ENCODE measurements around the gene FTO.

FTO gene

GRCh38 chr16:54160252-54160860 is 456.4 kb downstream of the FTO start:
- no peaks in the 10 kb centered on the region for H3K9me3 ChIP-seq (ENCODE audit: low read depth, low read length)
- no peak overlapping the region for H3K9ac ChIP-seq (ENCODE audit: insufficient read length)
- H3K27ac ChIP-seq = no peak overlapping the region
- DNase-seq (ENCODE audit: low read depth, low spot score) = no peak
- no peaks in the 10 kb centered on the region for H3K36me3 ChIP-seq (ENCODE audit: insufficient read depth, low read length)
- H3K4me3 ChIP-seq = no peak overlapping the region
- TF ChIP-seq EZH2 (IDR thresholded peaks at IDR 0.05) (no peak), POLR2AphosphoS5 (IDR thresholded peaks at IDR 0.05; ENCODE audit: borderline replicate concordance, low read depth, low read length) (no peak), FOXP2 (optimal IDR thresholded peaks at IDR 0.05; ENCODE audit: control extremely low read depth, extremely low read length, insufficient read depth) (no peak)

GRCh38 chr16:54160939-54161897 is 457.3 kb downstream of the FTO start:
- DNase-seq (ENCODE audit: low read depth, low spot score) = no peak
- Histone ChIP-seq H3K9me3 (ENCODE audit: low read depth, low read length) (no peaks in the 10 kb centered on the region), H3K27ac (no peak overlapping the region), H3K9ac (ENCODE audit: insufficient read length) (no peak overlapping the region), H3K4me3 (no peak overlapping the region), H3K36me3 (ENCODE audit: insufficient read depth, low read length) (no peaks in the 10 kb centered on the region)
- TF ChIP-seq POLR2AphosphoS5 (IDR thresholded peaks at IDR 0.05; ENCODE audit: borderline replicate concordance, low read depth, low read length) (no peak), FOXP2 (optimal IDR thresholded peaks at IDR 0.05; ENCODE audit: control extremely low read depth, extremely low read length, insufficient read depth) (no peak), EZH2 (IDR thresholded peaks at IDR 0.05) (no peak)

- Histone ChIP-seq H3K9me3 (ENCODE audit: low read depth, low read length) (no peaks in the 10 kb centered on the region), H3K36me3 (ENCODE audit: insufficient read depth, low read length) (no peaks in the 10 kb centered on the region), H3K27ac (no peak overlapping the region), H3K9ac (ENCODE audit: insufficient read length) (no peak overlapping the region), H3K4me3 (no peak overlapping the region)
- no peak for DNase-seq (ENCODE audit: low read depth, low spot score)
- TF ChIP-seq EZH2 (IDR thresholded peaks at IDR 0.05) (no peak), POLR2AphosphoS5 (IDR thresholded peaks at IDR 0.05; ENCODE audit: borderline replicate concordance, low read depth, low read length) (no peak), FOXP2 (optimal IDR thresholded peaks at IDR 0.05; ENCODE audit: control extremely low read depth, extremely low read length, insufficient read depth) (no peak)
Measured at GRCh38 chr16:54163197-54163843, 459.4 kb downstream of the FTO start.

- TF ChIP-seq FOXP2 (optimal IDR thresholded peaks at IDR 0.05; ENCODE audit: control extremely low read depth, extremely low read length, insufficient read depth) (no peak), POLR2AphosphoS5 (IDR thresholded peaks at IDR 0.05; ENCODE audit: borderline replicate concordance, low read depth, low read length) (no peak), EZH2 (IDR thresholded peaks at IDR 0.05) (no peak)
- no peak overlapping the region for H3K4me3 ChIP-seq
- no peak overlapping the region for H3K27ac ChIP-seq
- H3K9me3 ChIP-seq (ENCODE audit: low read depth, low read length) = no peaks in the 10 kb centered on the region
- H3K36me3 ChIP-seq (ENCODE audit: insufficient read depth, low read length) = no peaks in the 10 kb centered on the region
- no peak for DNase-seq (ENCODE audit: low read depth, low spot score)
- no peak overlapping the region for H3K9ac ChIP-seq (ENCODE audit: insufficient read length)
Measured at GRCh38 chr16:54164789-54165173, 460.8 kb downstream of the FTO start.

- no peaks in the 10 kb centered on the region for H3K9me3 ChIP-seq (ENCODE audit: low read depth, low read length)
- no peaks in the 10 kb centered on the region for H3K36me3 ChIP-seq (ENCODE audit: insufficient read depth, low read length)
- no peak for DNase-seq (ENCODE audit: low read depth, low spot score)
- H3K4me3 ChIP-seq = no peak overlapping the region
- no peak overlapping the region for H3K9ac ChIP-seq (ENCODE audit: insufficient read length)
- TF ChIP-seq EZH2 (IDR thresholded peaks at IDR 0.05) (no peak), FOXP2 (optimal IDR thresholded peaks at IDR 0.05; ENCODE audit: control extremely low read depth, extremely low read length, insufficient read depth) (no peak), POLR2AphosphoS5 (IDR thresholded peaks at IDR 0.05; ENCODE audit: borderline replicate concordance, low read depth, low read length) (no peak)
- H3K27ac ChIP-seq = no peak overlapping the region
Measured at GRCh38 chr16:54165174-54165911, 461.4 kb downstream of the FTO start.

GRCh38 chr16:54165912-54166865 is 462.2 kb downstream of the FTO start:
- H3K27ac ChIP-seq = no peak overlapping the region
- no peak overlapping the region for H3K9ac ChIP-seq (ENCODE audit: insufficient read length)
- DNase-seq (ENCODE audit: low read depth, low spot score) = no peak
- no peaks in the 10 kb centered on the region for H3K9me3 ChIP-seq (ENCODE audit: low read depth, low read length)
- TF ChIP-seq FOXP2 (optimal IDR thresholded peaks at IDR 0.05; ENCODE audit: control extremely low read depth, extremely low read length, insufficient read depth) (no peak), EZH2 (IDR thresholded peaks at IDR 0.05) (no peak), POLR2AphosphoS5 (IDR thresholded peaks at IDR 0.05; ENCODE audit: borderline replicate concordance, low read depth, low read length) (no peak)
- H3K36me3 ChIP-seq (ENCODE audit: insufficient read depth, low read length) = no peaks in the 10 kb centered on the region
- H3K4me3 ChIP-seq = no peak overlapping the region

GRCh38 chr16:54169112-54169511 is 465.2 kb downstream of the FTO start:
- H3K4me3 ChIP-seq = no peak overlapping the region
- H3K36me3 ChIP-seq (ENCODE audit: insufficient read depth, low read length) = no peaks in the 10 kb centered on the region
- H3K27ac ChIP-seq = no peak overlapping the region
- TF ChIP-seq POLR2AphosphoS5 (IDR thresholded peaks at IDR 0.05; ENCODE audit: borderline replicate concordance, low read depth, low read length) = no peak
- TF ChIP-seq EZH2 (IDR thresholded peaks at IDR 0.05) = no peak
- TF ChIP-seq FOXP2 (optimal IDR thresholded peaks at IDR 0.05; ENCODE audit: control extremely low read depth, extremely low read length, insufficient read depth) = no peak
- H3K9me3 ChIP-seq (ENCODE audit: low read depth, low read length) = no peaks in the 10 kb centered on the region
- H3K9ac ChIP-seq (ENCODE audit: insufficient read length) = no peak overlapping the region
- no peak for DNase-seq (ENCODE audit: low read depth, low spot score)

Data from SK-N-MC (cell line).